Stimulated activated memory B cell treated with anti-CD40 and anti-IgM and Interleukin-4, amounts not matched to agents 10 μg/mL and 1 μg/mL and 100 μg/mL, for 72 hours (primary cell): ENCODE data around the gene CFAP251.

ENCODE experiments used
- ATAC-seq: fragments of 150-1000 bp; cut with Tn5 transposase; 2 replicates; pipeline ENCODE4 v1.10.0; 2021
- H3K27ac Mint-ChIP-seq: one replicate; pipeline ENCODE4 v1.8.0; 2022; ENCODE audit warnings: mild to moderate bottlenecking, mixed read lengths
- H3K27me3 Mint-ChIP-seq: one replicate; pipeline ENCODE4 v1.8.0; 2022; ENCODE audit warnings: mixed read lengths
- H3K36me3 Mint-ChIP-seq: one replicate; pipeline ENCODE4 v1.8.0; 2022; ENCODE audit warnings: mixed read lengths
- H3K4me1 Mint-ChIP-seq: one replicate; pipeline ENCODE4 v1.8.0; 2022; ENCODE audit warnings: mixed read lengths
- H3K4me3 Mint-ChIP-seq: one replicate; pipeline ENCODE4 v1.8.0; 2022; ENCODE audit warnings: mild to moderate bottlenecking, moderate library complexity, mixed read lengths
- H3K9me3 Mint-ChIP-seq: one replicate; pipeline ENCODE4 v1.8.0; 2022; ENCODE audit warnings: mixed read lengths

CFAP251 gene

DNA sequence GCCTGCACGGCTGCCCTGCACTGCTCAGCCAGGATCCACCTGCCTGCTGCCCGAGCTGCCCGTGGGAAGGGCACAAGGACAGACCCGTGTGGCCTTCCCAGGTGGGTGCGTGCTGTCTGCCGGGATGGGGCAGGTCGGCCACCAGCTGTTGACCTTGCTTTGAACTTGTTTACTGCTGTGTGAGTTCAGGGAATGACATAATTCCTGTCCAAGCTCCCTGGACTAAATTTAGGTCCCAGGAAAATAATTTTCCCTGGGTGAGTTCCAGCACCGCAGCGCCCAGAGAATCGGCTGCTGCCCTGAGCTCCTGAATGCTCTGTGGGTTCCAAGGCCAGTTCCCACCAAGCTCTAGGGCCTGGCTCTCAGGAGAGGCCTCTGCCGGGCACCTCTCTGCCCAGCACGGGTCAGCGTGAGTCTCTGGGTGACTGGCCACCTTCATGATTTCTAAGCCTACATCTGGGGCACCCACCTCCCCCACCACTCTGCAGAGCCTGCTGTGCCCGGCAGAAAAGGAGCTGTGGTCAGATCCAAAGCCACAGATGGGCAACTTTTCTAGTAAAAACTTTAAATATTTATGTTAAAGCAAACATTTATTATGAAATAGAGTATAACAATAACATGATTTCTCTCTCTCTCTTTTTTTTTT lies 133.0 kb downstream of the CFAP251 start:
- Mint-ChIP-seq H3K27ac (no peak overlapping the region), H3K4me1 (peaks cover 9% of the 10 kb centered on the region), H3K27me3 (no peaks in the 10 kb centered on the region), H3K9me3 (no peaks in the 10 kb centered on the region), H3K36me3 (peaks cover 16% of the 10 kb centered on the region), H3K4me3 (no peak overlapping the region)
- ATAC-seq = no peak

DNA sequence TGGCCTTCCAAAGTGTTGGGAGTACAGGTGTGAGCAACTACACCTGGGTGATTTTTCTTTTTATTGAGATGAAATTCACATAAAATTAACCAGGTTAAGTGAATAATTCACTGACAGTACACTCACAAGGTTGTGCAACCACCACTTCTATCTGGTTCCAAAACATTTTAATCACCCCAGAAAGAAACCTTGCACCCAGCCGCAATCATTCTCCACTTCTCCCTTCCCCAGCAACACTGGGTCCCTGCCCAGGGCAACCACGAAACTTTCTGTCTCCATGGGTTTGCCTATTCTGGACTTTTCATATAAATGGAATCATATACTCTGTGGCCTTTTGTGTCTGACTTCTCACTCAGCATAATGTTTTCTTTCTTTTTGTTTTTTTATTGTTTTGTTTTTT lies 133.9 kb downstream of the CFAP251 start:
- Mint-ChIP-seq H3K9me3 (no peaks in the 10 kb centered on the region), H3K36me3 (peaks cover 23% of the 10 kb centered on the region)
- no peak for ATAC-seq

More for the DNA sequence above, 133.9 kb downstream of the CFAP251 start:
- H3K27ac Mint-ChIP-seq = no peak overlapping the region
- no peak overlapping the region for H3K4me3 Mint-ChIP-seq
- peaks cover 9% of the 10 kb centered on the region for H3K4me1 Mint-ChIP-seq
- no peaks in the 10 kb centered on the region for H3K27me3 Mint-ChIP-seq
